Glomerular visceral epithelial cell (primary cell): ENCODE measurements around the gene HOXC12.

ENCODE experiments used
- DNase-seq: peaks from one replicate; pipeline ENCODE4 v3.0.0-alpha.2; 2016; ENCODE audit errors: extremely low spot score

HOXC12 gene

GRCh38 chr12:53956251-53956887 is 1.7 kb downstream of the HOXC12 start:
- no peak for DNase-seq

GRCh38 chr12:53956914-53957536 is 2.3 kb downstream of the HOXC12 start:
- DNase-seq: no peak

- DNase-seq: no peak
Measured at GRCh38 chr12:53958128-53958527, 3.4 kb downstream of the HOXC12 start.

GRCh38 chr12:53959314-53959713 is 4.6 kb downstream of the HOXC12 start:
- no peak for DNase-seq

GRCh38 chr12:53960187-53961024 is 5.7 kb downstream of the HOXC12 start:
- DNase-seq: no peak

- DNase-seq: no peak
Measured at GRCh38 chr12:53961025-53961761, 6.5 kb downstream of the HOXC12 start.

- no peak for DNase-seq
Measured at GRCh38 chr12:53963005-53963404, 8.3 kb downstream of the HOXC12 start.

- no peak for DNase-seq
Measured at GRCh38 chr12:53963434-53964314, 9.0 kb downstream of the HOXC12 start.

- no peak for DNase-seq
Measured at GRCh38 chr12:53964315-53964713, 9.6 kb downstream of the HOXC12 start.

- DNase-seq: no peak
Measured at GRCh38 chr12:53965281-53966084, 10.8 kb downstream of the HOXC12 start.

GRCh38 chr12:53966085-53966384 is 11.3 kb downstream of the HOXC12 start:
- no peak for DNase-seq

- no peak for DNase-seq
Measured at GRCh38 chr12:53966385-53967133, 11.9 kb downstream of the HOXC12 start.

GRCh38 chr12:53967421-53967925 is 12.8 kb downstream of the HOXC12 start:
- no peak for DNase-seq

GRCh38 chr12:53968214-53969127 is 13.8 kb downstream of the HOXC12 start:
- no peak for DNase-seq

GRCh38 chr12:53969588-53970259 is 15.0 kb downstream of the HOXC12 start:
- no peak for DNase-seq

GRCh38 chr12:53970451-53970850 is 15.7 kb downstream of the HOXC12 start:
- no peak for DNase-seq

GRCh38 chr12:53971129-53971528 is 16.4 kb downstream of the HOXC12 start:
- no peak for DNase-seq

GRCh38 chr12:53971686-53972085 is 17.0 kb downstream of the HOXC12 start:
- DNase-seq: no peak
